ENCODE data around the gene TGFBR2.

The TGFBR2 gene

DNA sequence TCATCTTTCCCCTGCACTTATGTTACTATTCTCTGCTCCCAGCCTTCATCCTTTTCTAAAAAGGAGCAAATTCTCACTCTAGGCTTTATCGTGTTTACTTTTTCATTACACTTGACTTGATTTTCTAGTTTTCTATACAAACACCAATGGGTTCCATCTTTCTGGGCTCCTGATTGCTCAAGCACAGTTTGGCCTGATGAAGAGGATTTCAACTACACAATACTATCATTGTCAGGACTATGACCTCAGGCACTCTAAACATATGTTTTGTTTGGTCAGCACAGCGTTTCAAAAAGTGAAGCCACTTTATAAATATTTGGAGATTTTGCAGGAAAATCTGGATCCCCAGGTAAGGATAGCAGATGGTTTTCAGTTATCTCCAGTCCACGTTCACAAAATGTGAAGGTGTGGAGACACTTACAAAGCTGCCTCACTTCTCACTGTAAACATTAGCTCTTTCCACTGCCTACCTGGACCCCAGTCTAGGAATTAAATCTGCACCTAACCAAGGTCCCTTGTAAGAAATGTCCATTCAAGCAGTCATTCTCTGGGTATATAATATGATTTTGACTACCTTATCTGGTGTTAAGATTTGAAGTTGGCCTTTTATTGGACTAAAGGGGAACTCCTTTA is 86.2 kb downstream of the TGFBR2 start:
- DNase-seq (ENCODE audit: low spot score) = no peak

DNA sequence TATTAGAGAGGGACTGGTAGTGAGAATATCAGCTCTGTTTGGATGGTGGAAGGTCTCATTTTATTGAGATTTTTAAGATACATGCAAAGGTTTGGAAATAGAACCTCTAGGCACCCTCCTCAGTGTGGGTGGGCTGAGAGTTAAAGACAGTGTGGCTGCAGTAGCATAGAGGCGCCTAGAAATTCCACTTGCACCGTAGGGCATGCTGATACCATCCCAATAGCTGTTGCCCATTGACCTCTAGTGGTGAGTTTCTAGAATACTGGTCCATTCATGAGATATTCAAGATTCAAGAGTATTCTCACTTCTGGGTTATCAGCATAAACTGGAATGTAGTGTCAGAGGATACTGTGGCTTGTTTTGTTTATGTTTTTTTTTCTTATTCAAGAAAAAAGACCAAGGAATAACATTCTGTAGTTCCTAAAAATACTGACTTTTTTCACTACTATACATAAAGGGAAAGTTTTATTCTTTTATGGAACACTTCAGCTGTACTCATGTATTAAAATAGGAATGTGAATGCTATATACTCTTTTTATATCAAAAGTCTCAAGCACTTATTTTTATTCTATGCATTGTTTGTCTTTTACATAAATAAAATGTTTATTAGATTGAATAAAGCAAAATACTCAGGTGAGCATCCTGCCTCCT is 87.2 kb downstream of the TGFBR2 start:
- DNase-seq (ENCODE audit: low spot score) = peak; percentile 73

DNA sequence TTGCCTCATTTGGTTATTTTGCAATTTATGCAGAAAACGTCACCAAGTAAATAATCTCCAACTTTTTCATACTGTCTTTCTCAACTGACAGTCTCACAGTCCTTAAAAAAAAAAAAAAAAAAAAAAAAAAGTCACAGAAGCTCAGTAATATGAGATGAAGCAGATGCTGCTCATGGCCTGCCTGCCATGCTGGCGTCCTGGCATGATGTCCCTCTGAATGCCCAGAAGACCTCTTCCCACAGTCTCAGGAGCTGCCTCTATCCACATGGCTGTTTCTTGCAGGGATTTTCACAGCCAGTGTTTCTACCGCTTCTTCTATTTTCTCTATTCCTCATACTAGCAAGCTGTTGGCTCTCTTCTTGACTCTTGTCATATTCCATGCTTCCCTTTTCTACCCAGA is 87.7 kb downstream of the TGFBR2 start:
- DNase-seq (ENCODE audit: low spot score) = no peak

DNA sequence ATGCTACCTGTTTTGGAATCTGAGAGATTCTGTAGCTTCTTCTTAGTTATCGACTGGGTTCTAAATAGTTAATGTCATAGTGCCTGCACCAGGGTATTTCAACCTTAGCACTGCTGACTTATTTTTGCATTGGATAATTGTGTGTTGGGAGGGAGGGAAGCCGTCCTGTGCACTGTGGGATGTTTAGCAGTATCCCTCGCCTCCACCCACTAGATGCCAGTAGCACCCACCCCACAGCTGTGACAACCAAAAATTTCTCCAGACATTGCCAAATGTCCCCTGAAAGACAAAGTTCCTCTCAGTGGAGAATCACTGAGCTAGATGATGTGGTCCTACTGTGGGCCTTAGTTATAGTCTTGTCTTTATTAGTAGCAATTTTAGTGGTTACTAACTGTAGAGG is 88.3 kb downstream of the TGFBR2 start:
- DNase-seq (ENCODE audit: low spot score) = no peak

DNA sequence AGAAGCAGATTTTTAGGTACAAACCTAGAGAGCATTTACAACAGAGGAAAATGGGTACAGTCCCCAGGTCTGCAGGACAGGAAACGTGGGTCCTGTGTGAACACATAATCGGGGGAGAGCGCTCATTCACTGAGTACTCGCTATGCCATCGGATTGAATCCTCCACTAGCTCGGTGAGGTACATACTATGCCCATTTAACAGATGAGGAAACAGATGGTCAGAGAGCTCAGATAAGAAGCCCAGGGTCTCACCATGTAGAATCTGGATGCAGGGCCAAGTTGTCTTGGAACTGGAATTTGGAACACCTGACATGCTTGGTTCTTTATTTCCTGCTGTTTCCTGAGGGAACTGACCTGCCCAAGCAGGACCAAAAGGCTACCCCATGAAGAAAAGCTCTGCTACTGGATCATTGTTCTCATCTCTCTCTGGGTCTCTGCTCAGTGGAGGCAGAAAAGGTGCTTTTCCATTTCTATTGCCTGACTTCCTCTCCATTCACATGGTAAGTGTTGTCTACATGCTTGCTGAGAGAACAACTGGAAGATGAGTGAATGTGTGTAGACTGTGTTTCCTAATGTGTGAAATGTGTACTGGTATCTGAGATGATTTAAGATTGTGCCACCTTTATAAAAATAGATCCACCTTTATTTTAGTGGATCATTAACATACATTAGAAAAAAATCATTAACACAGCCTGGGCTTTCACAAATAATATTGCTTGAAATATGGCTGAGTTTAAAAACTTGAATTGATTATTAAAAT is 89.1 kb downstream of the TGFBR2 start:
- no peak for DNase-seq (ENCODE audit: low spot score)

DNA sequence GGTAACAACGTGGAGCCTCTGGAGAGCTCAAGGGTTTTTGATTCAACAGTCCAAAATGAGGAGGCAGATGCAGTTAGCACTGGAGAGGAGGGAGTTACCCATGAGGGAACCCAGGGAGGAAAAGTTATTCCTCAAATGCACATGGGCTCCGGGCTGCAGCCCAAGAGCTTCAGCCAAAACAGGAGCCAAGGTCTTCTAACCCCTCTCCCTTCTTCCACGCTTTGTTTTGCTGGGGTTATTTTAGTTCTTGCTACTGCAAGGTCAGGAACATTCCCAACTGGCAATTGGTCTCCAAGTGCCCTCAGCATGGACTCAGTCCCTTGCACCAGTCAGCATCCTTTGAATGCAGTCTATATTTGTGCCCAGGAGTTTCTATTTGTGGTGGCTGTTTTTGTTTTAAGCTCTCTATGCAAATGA is 90.0 kb downstream of the TGFBR2 start:
- DNase-seq (ENCODE audit: low spot score) = no peak

DNA sequence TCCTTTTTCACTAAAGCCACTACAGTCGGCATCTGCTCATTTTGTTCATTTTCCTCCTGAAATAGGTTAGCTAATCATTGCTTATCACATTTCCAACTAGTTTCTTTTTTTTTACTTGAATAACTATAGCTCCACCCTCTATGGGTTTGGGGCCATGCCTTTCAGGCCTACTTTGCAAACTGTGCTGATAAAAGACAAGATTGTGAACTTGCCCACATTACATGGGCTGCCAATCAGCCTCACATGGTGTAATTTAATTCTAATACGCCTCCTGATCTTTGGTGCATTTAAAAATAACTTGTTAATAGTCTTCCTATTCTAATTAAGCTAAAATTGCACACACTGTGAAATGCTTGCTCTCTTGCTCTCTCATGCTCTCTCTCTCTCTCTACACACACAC is 90.5 kb downstream of the TGFBR2 start:
- DNase-seq (ENCODE audit: low spot score) = no peak

DNA sequence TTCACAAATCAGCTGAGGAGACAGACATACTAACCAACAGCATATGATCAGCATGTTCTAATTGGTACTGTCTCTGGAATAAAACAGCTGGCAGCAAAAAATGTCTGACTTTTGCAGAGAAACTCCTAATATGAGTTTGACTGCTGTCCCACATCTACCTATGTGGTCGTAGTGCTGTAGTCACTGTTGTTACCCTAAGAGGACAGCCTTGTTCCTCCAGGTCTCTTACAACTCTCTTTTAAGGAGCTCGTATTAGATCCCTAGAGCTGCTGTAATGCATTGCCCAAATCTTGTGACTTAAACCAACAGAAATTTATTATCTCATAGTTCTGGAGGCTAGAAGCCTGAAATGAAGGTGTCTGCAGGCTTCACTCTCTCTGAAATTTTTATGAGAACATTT is 92.1 kb downstream of the TGFBR2 start:
- DNase-seq (ENCODE audit: low spot score) = no peak

DNA sequence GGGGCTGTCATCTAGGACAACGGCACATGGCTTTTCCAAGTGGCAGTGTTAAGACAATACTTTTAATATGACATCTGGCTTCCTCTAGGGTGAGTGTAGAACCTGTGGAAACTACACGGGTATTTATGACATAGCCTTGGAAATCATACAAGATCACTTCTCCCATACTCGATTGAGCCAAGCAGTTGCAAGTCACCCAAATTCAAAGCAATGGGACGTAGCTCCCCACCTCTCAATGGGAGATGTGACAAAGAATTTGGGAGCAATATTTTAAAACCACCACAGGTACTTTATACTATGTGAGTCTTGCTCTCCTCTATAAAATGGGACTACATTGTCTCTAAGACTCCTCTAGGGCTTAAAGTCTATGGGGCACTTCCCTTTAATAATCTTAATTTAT is 93.5 kb downstream of the TGFBR2 start:
- DNase-seq (ENCODE audit: low spot score) = no peak

DNA sequence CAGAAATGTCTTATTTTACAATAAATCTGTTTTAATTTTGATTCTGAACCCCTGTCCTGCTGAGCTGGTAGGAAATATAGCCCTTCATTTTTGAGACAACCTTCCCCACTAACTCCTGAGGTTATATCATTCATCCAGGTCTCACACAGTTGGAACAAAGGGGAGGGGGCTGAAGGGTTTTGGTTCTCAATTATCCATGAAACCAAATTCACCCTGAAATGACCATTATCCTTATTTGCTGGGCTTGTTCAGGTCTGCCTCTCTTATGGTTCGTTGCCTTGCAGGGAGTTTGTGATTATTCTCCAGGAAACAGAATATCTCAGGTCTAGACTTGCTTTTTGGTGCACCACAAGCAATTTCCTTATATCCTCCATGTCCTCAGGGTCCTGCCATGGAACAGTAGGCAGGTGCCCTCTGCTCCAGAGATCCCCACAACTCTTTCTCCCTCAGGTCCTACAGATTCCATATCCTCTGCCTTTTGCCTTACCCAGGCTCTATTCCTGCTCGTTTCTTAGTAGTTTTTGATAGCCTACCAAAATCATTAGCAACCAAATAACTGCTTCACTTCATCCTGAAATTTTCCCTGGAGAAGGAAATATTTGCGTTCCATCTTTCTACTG is 94.4 kb downstream of the TGFBR2 start:
- no peak for DNase-seq (ENCODE audit: low spot score)

DNA sequence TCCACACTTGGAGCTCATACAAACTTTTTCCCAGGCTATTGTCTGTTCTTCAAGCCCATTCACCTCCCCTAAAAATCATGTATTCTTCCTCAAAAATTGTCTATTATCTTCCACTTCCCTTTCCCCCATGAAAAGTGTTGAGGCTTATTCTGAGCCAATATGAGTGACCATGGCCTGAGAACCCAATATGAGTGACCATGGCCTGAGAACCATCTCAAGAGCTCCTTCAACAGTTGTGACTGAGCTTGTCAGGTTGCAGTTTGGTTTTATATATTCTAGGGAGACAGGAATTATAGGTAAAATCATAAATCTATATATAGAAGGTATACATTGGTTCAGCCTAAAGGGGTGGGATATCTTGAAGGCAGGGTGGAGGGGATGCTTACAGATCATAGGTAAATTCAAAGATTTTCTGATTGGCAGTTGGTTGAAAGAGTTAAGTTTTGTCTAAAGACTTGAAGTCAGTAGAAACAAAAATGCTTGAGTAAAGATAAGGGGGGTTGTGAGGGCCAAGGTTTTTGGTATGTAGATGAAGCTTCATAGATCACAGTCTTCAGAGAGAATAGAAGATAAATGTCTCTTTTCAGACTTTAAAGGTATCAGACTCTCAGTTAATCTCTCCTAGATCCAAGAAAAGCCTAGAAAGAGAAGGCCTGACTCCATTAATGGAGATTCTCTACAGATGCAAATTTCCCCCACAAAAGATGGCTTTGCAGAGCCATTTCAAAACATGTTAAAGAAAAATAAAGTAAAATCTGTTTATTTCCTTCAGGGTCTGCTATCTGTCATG is 95.8 kb downstream of the TGFBR2 start:
- DNase-seq (ENCODE audit: low spot score) = no peak

DNA sequence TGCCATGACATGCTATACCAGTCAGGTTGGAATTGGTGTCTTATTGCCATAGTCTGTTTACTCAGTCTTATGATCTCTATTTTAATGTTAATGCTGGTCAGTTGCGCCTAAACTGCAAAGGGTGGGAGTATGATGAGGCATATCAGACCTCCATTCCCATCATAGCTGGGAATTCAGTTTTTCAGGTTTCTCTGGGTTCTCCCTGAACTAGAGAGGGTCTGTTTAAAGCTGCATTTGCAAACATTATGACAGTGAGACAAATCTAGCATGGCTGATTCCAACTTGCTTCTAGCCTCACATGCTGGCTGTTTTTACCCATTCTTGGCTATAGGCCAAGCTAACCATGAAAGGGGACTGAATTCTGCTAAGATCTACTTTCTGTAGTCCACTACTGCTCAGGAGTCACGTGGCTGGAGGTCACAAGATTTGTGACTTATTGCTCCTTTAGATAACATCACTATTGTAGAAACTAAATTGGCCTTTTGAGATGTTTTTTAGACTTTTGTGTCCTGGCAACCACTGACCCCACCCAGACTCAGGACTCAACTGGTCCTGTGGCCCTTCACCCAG is 96.5 kb downstream of the TGFBR2 start:
- no peak for DNase-seq (ENCODE audit: low spot score)

DNA sequence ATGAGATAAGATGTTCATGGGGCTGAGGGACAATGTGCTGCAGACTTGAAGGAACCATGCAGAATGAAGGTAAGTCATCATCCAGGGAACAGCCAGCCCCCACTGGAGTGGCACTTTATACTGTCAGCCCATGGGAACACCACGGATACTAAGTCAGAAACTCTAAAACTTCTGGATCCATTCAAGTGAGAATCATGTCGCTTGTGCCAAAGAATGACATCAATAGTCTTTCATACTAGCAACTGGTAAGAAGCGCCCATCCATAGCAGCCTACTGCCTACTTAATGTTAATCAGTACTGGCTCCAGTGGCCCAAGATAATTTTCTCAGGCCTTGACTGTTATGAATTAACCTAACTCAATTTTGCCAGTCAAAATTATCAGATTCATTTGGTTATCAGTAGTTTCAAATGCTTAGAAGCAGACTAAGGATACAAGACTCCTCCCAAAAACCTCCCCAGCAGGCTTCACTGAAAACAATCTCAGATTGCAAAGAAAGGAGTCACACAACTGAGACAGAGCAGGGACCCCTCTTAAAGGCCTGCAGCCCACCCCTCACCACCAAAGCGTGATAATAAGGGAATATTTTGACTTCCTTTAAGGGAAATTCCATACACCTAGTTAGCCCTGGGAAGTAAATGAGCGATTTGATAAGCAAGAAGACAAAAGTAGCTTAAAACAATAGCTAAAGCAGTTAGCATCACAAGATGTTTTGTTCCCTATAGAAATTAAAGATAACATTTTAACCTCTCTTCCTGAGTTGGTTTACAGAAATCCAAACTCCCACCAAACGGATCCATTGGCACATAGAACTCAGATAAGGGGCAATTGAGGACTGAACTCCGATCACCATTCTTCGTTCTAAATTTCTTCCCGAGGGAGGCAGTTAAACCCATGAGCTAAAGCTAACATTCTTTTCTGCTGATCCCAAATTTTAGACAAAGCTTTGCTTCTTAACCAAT is 98.8 kb downstream of the TGFBR2 start:
- DNase-seq (ENCODE audit: low spot score) = no peak

DNA sequence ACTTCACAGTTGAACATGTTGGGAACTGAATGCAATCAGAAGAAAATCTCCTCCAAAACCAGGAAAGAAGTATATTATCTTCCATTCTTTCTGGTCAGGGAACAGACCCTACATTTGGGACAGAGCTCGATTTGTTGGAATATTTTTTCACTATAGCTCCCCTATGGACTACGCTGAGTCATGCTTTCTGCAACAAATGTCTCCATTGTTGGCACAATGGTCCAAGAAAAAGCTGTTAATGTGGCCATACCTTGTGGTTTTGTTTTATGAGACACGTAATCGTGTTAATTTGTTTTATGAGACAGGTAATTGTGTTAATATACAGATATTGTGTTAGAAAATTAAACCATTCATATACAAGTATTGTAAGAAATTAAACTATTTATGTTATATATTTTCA is 101.4 kb downstream of the TGFBR2 start:
- no peak for DNase-seq (ENCODE audit: low spot score)

DNA sequence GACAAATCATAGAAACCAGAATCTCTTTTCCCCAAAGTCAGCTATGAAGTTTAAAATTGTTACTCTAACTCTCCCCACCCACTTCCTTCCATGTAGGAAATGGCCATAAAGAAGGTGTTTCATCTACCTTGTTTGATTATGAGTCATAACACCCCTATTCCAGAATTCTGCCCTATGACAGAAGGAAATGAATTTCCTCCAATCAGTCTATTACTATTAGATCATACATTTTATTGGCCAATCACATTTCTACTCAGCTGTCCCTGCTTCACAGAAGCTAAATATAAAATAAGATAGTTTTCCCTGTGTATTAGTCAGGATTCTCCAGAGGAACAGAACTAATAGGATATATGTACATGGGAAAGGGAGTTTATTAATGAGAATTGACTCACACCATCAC is 102.1 kb downstream of the TGFBR2 start:
- no peak for DNase-seq (ENCODE audit: low spot score)

DNA sequence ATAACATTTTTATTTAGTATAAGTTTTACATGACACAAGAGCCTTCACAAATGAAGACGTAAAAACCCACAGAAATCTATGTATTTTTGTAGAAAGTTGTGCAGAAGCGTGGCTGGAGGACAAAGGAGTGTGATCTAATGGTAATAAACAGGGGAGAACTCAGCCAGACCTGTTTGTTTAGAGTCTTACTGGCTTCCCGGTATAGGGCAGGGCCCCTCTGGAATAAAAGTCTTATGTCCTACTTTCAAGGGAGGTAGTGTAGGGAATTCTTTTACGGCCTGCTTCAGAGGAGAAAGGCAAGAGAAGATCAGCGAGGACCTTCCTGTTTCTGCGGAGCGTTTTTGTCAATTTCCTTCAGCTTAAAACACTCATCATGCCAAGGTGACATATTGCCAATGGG is 103.6 kb downstream of the TGFBR2 start:
- DNase-seq (ENCODE audit: low spot score) = no peak

DNA sequence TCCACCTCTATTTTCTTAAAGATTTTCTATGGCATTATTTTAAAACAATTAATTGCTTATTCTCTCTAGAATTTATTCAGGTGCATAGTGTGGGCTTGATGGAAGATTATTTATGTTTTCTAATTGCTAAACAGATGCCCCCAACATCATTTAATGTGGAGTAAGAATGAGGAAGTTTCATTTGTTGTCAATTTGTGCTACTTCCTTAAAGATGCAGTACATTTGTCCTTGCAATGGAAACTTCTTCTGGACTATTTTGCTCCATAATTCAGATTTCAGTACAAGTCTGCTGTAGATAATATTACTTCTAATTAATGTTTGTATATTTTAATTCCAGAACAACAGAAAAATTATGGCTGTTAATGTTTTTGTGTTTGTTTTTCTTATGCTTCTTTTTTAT is 104.8 kb downstream of the TGFBR2 start:
- no peak for DNase-seq (ENCODE audit: low spot score)

DNA sequence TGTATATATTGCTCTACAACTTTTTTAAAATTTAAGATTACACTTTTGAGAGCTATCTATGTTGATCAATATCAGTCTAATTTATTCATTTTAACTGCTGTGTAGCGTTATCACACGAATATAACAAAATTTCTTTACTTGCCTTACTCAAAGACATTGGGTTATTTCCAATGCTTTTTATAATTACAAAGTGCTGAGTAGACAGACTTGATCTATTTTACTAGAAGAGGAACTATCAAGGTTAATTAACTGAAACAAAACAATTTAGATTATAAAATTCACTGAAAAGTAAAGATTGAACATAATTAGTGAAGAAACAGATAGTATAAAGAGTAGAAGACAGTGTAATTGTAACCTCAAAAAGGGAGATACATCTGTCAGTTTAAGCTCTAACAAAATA is 105.5 kb downstream of the TGFBR2 start:
- no peak for DNase-seq (ENCODE audit: low spot score)

DNA sequence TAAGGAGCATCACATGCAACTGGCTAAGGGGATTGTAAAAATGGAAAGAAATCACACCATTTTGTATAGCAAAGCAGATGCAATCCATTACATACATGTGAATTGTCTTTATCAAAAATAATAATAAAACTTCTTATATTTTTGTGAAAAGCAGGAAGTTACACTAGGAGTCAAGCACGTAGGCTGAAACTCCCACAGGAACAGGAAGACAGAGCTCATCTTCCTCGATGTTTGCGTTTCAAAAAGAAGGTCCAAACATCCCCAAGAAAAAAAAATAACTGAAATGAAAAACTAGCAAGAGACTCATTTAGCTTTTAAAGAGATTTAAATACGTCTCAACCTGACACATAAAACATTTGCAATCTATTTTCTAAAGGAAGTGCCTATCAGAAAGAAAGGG is 106.6 kb downstream of the TGFBR2 start:
- no peak for DNase-seq (ENCODE audit: low spot score)

DNA sequence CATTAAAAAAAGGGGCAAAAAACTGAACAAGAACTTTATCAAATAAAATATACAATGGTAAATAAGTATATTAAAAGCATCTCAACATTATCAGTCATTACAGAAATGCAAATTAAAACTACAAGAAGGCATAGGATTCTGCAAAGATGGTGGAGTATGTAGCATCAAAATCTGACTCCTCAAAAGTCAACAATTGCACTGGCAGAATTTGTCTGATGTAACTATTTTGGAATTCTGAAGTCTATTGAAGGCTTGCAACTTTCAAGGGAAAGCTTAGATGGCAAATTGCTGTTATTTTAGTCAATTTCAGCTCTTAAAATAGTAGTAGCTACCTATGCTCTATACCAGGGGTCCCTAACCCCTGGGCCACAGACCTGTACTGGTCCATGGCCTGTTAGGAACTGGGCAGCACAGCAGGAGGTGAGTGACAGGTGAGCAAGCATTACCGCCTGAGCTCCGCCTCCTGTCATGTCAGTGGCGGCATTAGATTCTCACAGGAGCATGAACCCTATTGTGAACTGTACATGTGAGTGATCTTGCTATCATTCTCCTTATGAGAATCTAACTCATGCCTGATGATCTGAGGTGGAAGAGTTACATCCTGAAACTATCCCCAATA is 107.6 kb downstream of the TGFBR2 start:
- DNase-seq (ENCODE audit: low spot score) = no peak
